ENCODE results near the gene WDR38. TPM values are rescaled to one million over a fixed set of nuclear protein-coding genes. Genes with fewer than 3 reads are reported as not detected.

WDR38 gene
- total and polyA plus RNA-seq, 2 of the 13 experiments (the other 11 are each of a cell fraction or from before 2014, with no cell fraction given), result not detected

- TF ChIP-seq RERE (CRISPR knock-in tag; IDR thresholded peaks at IDR 0.05; ENCODE audit: low read depth), result no peak
- TF ChIP-seq BCL6 (CRISPR knock-in tag; IDR thresholded peaks at IDR 0.05), result no peak
- no peak for TF ChIP-seq ZKSCAN1 (IDR thresholded peaks at IDR 0.05; ENCODE audit: low read length)
- no peak; the same call in 1 of the 2 replicates for TF ChIP-seq ZNF367 (CRISPR knock-in tag; IDR thresholded peaks at IDR 0.05; ENCODE audit: borderline replicate concordance)
- TF ChIP-seq FOXK2 (IDR thresholded peaks at IDR 0.05), result peak; percentile 88
- TF ChIP-seq MTA3 (CRISPR knock-in tag; IDR thresholded peaks at IDR 0.05), result no peak
- 0 out of 2 replicates have a peak, but pooled peaks have one; percentile 53 for TF ChIP-seq HNRNPL (IDR thresholded peaks at IDR 0.05; ENCODE audit: low read depth, low read length)
- no peak for TF ChIP-seq ZNF30 (CRISPR knock-in tag; IDR thresholded peaks at IDR 0.05)
- peak; percentile 86 for TF ChIP-seq ZNF547 (CRISPR knock-in tag; IDR thresholded peaks at IDR 0.05)
- peak; percentile 55 for TF ChIP-seq XRCC5 (optimal IDR thresholded peaks at IDR 0.05; ENCODE audit: low read length)
- peak; percentile 73 for TF ChIP-seq ZMYM4 (CRISPR knock-in tag; IDR thresholded peaks at IDR 0.05)
- TF ChIP-seq RCOR2 (CRISPR knock-in tag; IDR thresholded peaks at IDR 0.05), result no peak
- no peak for TF ChIP-seq JUNB (CRISPR knock-in tag; IDR thresholded peaks at IDR 0.05; ENCODE audit: borderline replicate concordance)
- TF ChIP-seq SATB2 (CRISPR knock-in tag; IDR thresholded peaks at IDR 0.05), result 0 out of 2 replicates have a peak, but pooled peaks have one; percentile 58
- no peak for TF ChIP-seq ZNF75D (CRISPR knock-in tag; IDR thresholded peaks at IDR 0.05; ENCODE audit: borderline replicate concordance)
- TF ChIP-seq CSRNP1 (CRISPR knock-in tag; IDR thresholded peaks at IDR 0.05), result peak; percentile 77; the same call in 1 of the 2 replicates
- peak; percentile 91; the same call in 1 of the 2 replicates for TF ChIP-seq KDM5B (CRISPR knock-in tag; IDR thresholded peaks at IDR 0.05; ENCODE audit: borderline replicate concordance)
- TF ChIP-seq PBX2 (CRISPR knock-in tag; IDR thresholded peaks at IDR 0.05), result no peak
- no peak for TF ChIP-seq ZNF678 (CRISPR knock-in tag; IDR thresholded peaks at IDR 0.05)
- TF ChIP-seq ZNF782 (CRISPR knock-in tag; IDR thresholded peaks at IDR 0.05; ENCODE audit: borderline replicate concordance), result peak; percentile 35; the same call in 1 of the 2 replicates
- no peak for TF ChIP-seq ZNF234 (CRISPR knock-in tag; conservative IDR thresholded peaks at IDR 0.05)
- TF ChIP-seq NFYC (CRISPR knock-in tag; IDR thresholded peaks at IDR 0.05), result peak; percentile 80
Observed at GRCh38 chr9:124861342-124862229, 8.3 kb downstream of the WDR38 start, which contains the start of the genes ARPC5L and RPL35 (continued).
